K562 (cell line): ENCODE data around the gene ENTPD6. TPM values are rescaled to one million over a fixed set of nuclear protein-coding genes. Genes with fewer than 3 reads are reported as not detected.

Source experiments
- ATAC-seq: fragments of 200-7000 bp; cut with Tn5 transposase; 3 replicates; pipeline ENCODE4 v1.9.1; 2020; ENCODE audit warnings: moderate library complexity
- BruUV-seq: library from RNA; stranded (reverse); fragments of 400-500 nt; replicated peaks from 2 replicates; lab custom pipeline; 2021; lab: Mats Ljungman, UMichigan
- CTCF ChIA-PET: fragments of 300-600 bp; formaldehyde crosslinking; extraction: SDS; loops from one replicate; lab custom pipeline; 2021; ENCODE audit warnings: low intra/inter-chr PET ratio; lab: Yijun Ruan, JAX
- POLR2A ChIA-PET: fragments of 300-600, 350-650 bp; sonication (Branson Sonifier 250); formaldehyde crosslinking; extraction: SDS; loops from one replicate; lab custom pipeline; 2021; ENCODE audit warnings: antibody characterized with exemption, inconsistent platforms; lab: Yijun Ruan, JAX
- DNase-seq, 4 experiments: peaks; one replicate each; pipeline versions ENCODE4 v3.0.0 to v3.0.0-alpha.2; 2011 to 2018; ENCODE audit warnings: low spot score in 3 of 4, mixed read lengths in 3 of 4; ENCODE audit errors: extremely low read depth in 1 of 4
- FAIRE-seq: peaks from 2 replicates; lab custom pipeline; 2011; peaks lifted over from hg19 to GRCh38; lab: Jason Lieb, UNC
- H2AFZ ChIP-seq: 2 replicates; pipeline ENCODE4 v1.6.0; 2011; ENCODE audit warnings: low read depth, low read length, control low read depth, inconsistent platforms
- H3K27ac ChIP-seq: fragments of 200-600 bp; 3 replicates; pipeline ENCODE4 v1.8.0; 2011; ENCODE audit warnings: low read depth, mild to moderate bottlenecking, control low read depth, inconsistent platforms, low read length, moderate library complexity, mixed read lengths; ENCODE audit errors: extremely low read depth
- H3K27me3 ChIP-seq, 2 experiments: fragments of 300-600 bp in 1 of 2; 2 replicates in 1 of 2; 3 replicates in 1 of 2; pipeline versions ENCODE4 v1.6.0 to v1.8.0; 2011; ENCODE audit warnings: inconsistent platforms in 2 of 2, low read length in 2 of 2, mild to moderate bottlenecking in 1 of 2, mixed read lengths in 1 of 2, moderate library complexity in 1 of 2; ENCODE audit not compliant: control insufficient read depth in 2 of 2, insufficient read depth in 2 of 2
- H3K36me3 ChIP-seq: fragments of 300-600 bp; 3 replicates; pipeline ENCODE4 v1.8.0; 2011; ENCODE audit warnings: mild to moderate bottlenecking, low read length, inconsistent platforms; ENCODE audit not compliant: control insufficient read depth, insufficient read depth
- H3K4me1 ChIP-seq, 2 experiments: fragments of 200-600 bp in 1 of 2; replicated peaks in 1 of 2; 2 replicates in 1 of 2; 3 replicates in 1 of 2; pipeline versions ENCODE4 v1.5.1 to v1.8.0; 2011; ENCODE audit warnings: inconsistent platforms in 2 of 2, low read length in 2 of 2, mild to moderate bottlenecking in 1 of 2, mixed read lengths in 1 of 2, moderate library complexity in 1 of 2; ENCODE audit not compliant: control insufficient read depth in 2 of 2, insufficient read depth in 2 of 2
- H3K4me2 ChIP-seq: 2 replicates; pipeline ENCODE4 v1.6.1; 2011; ENCODE audit warnings: low read length, control low read depth, inconsistent platforms, mixed read lengths; ENCODE audit not compliant: insufficient read depth
- H3K4me3 ChIP-seq: fragments of 200-600 bp; sonication (generic), shearing (Covaris generic); 2 replicates; pipeline ENCODE4 v1.5.1; 2016; ENCODE audit warnings: control low read depth, inconsistent platforms
- H3K79me2 ChIP-seq: fragments of 200-600 bp; 3 replicates; pipeline ENCODE4 v1.8.0; 2011; ENCODE audit warnings: low read length, inconsistent platforms; ENCODE audit not compliant: control insufficient read depth, insufficient read depth
- H3K9ac ChIP-seq, 2 experiments: 2 replicates each; pipeline versions ENCODE4 v1.6.0 to v1.6.1; 2011; ENCODE audit warnings: low read depth in 2 of 2, low read length in 2 of 2, control low read depth in 1 of 2, inconsistent platforms in 1 of 2, mild to moderate bottlenecking in 1 of 2, mixed read lengths in 1 of 2; ENCODE audit not compliant: insufficient read depth in 1 of 2
- H3K9me1 ChIP-seq: one replicate; pipeline ENCODE4 v1.6.0; 2011; ENCODE audit warnings: inconsistent platforms, mild to moderate bottlenecking, low read length, moderate library complexity; ENCODE audit not compliant: control insufficient read depth, insufficient read depth
- H3K9me3 ChIP-seq: replicated peaks from 2 replicates; pipeline ENCODE4 v1.5.1; 2011; ENCODE audit warnings: low read depth, low read length, inconsistent platforms; ENCODE audit not compliant: control insufficient read depth, insufficient read depth
- H4K20me1 ChIP-seq: replicated peaks from 2 replicates; pipeline ENCODE4 v1.6.1; 2011; ENCODE audit warnings: low read length, inconsistent platforms, mixed read lengths; ENCODE audit not compliant: control insufficient read depth, insufficient read depth
- HMG20B ChIP-seq: fragments of 250-450 bp; sonication (Bioruptor Pico); IDR thresholded peaks from 2 replicates; pipeline ENCODE4 v1.5.0; 2021; ENCODE audit warnings: mild to moderate bottlenecking
- HOMEZ ChIP-seq: fragments of 250-450 bp; sonication (Bioruptor Pico); IDR thresholded peaks from 2 replicates; pipeline ENCODE4 v1.4.0; 2020; ENCODE audit warnings: mild to moderate bottlenecking, moderate library complexity
- POLR2G ChIP-seq: fragments of 200-400 bp; formaldehyde crosslinking; IDR thresholded peaks from 2 replicates; pipeline ENCODE4 v1.6.1; 2017; ENCODE audit warnings: low read depth, mild to moderate bottlenecking, antibody characterized with exemption, low read length, moderate library complexity
- ZBTB33 ChIP-seq: sonication (generic); formaldehyde crosslinking; IDR thresholded peaks from 2 replicates; pipeline ENCODE4 v1.8.1; 2023; ENCODE audit warnings: mild to moderate bottlenecking, missing genetic modification reagents
- WGBS: fragments of 100-300 bp; shearing (Covaris generic); methylation state at CpG from one replicate; pipeline ENCODE4 v1.1.6; 2016; ENCODE audit warnings: low coverage, mixed read lengths; ENCODE audit not compliant: insufficient coverage; ENCODE audit errors: missing lambda C conversion rate; 5-methylcytosine and 5-hydroxymethylcytosine counted together
- in situ Hi-C: fragments of 300-500 bp; cut with MboI; formaldehyde crosslinking; loops from 4 replicates; pipeline ENCODE4 v1.15.0; 2018; ENCODE audit warnings: inconsistent platforms, mixed read lengths
- intact Hi-C: fragments of 100-400 bp; cut with micrococcal nuclease; formaldehyde crosslinking; loops from 2 replicates; pipeline ENCODE4 v1.14.2; 2022
- polyA plus RNA-seq, 8 experiments: library from polyadenylated mRNA; depleted of rRNA in 4 of 8; stranded (reverse) in 5 of 8; unstranded in 3 of 8; fragments of >200 nt; fragmentation: Nextera tagmentation in 2 of 8; fragmentation: Illumina TruSeq in 1 of 8; extraction: Ambion mirVana in 2 of 8; extraction: Trizol in 1 of 8; gene quantifications; 2 replicates each; pipeline versions ENCODE4 v1.2.1 to v1.2.3, GENCODE V29; 2011 to 2014; ENCODE audit warnings: inconsistent platforms in 1 of 8, missing spikeins in 1 of 8
- total RNA-seq, 7 experiments: library from RNA; depleted of rRNA in 6 of 7; stranded (reverse); fragments of >200 nt in 6 of 7; fragmentation: Illumina TruSeq in 2 of 7; extraction: Trizol in 2 of 7; gene quantifications; 2 replicates each; pipeline versions ENCODE4 v1.2.1 to v1.2.3, GENCODE V29; 2011 to 2021; ENCODE audit warnings: low replicate concordance in 1 of 7
- TF ChIP-seq, protein P1 (sequence below): fragments of 250-450 bp; sonication (Bioruptor Pico); IDR thresholded peaks from 2 replicates; pipeline ENCODE4 v1.5.0; 2021; ENCODE audit warnings: mild to moderate bottlenecking, borderline replicate concordance

Gene ENTPD6
- total and polyA plus RNA-seq, 9 of the 15 experiments (the other 6 are each of a cell fraction or from before 2014, with no cell fraction given) = 0.82 to 36.8 (median 22.4) TPM

DNA sequence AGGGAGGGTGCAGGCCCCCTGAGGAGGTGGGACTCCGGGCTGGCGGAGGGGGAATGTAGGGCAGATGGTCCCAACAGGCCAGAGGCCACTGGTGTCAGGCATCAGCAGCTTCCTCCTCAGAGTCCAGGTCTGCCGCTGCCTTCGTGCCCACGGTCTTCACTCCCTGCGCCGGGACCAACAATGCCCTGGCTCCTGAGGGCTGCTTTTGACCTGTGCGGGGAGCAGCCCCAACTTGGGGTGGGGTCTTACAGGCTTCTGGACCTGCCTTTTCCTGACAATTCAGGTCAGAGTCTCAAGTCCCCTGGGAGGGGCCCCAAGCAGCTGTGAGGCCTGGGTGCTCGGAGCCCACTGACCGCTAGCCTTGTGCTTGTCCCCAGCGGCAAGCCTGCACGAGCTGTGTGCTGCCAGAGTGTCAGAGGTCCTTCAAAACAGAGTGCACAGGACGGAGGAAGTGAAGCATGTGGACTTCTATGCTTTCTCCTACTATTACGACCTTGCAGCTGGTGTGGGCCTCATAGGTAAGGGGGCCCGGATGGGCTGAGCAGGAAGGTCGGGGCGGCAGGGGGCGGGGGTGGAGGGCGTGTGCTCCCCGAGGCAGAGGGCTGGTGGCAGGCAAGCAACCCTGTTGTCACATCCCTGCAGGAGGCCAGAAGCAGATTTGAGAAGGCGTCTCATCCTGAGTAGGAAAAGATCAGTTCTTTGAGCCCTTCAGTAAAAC lies 27.1 kb downstream of the ENTPD6 start:
- Histone ChIP-seq H3K9me3 (no peaks in the 10 kb centered on the region), H3K9me1 (peaks cover 3% of the 10 kb centered on the region), H3K36me3 (no peaks in the 10 kb centered on the region; the same call in 1 of the 3 replicates), H3K4me1 (peaks cover 30 to 54% of the 10 kb centered on the region in 2 experiments), H4K20me1 (0 out of 2 replicates have a peak, but pooled peaks cover 3% of the 10 kb centered on the region), H3K4me2 (peak overlapping the region; percentile 29; the same call in 1 of the 2 replicates), H3K27me3 (no peaks in the 10 kb centered on the region), H3K27ac (peak overlapping the region; percentile 81; the same call in 2 of the 3 replicates), H3K9ac (peak overlapping the region in 1 of 2 experiments; percentile 81; a peak in 3 of 4 replicates), H2AFZ (no peak overlapping the region), H3K4me3 (no peak overlapping the region), H3K79me2 (no peaks in the 10 kb centered on the region)
- TF ChIP-seq, protein P1, sequence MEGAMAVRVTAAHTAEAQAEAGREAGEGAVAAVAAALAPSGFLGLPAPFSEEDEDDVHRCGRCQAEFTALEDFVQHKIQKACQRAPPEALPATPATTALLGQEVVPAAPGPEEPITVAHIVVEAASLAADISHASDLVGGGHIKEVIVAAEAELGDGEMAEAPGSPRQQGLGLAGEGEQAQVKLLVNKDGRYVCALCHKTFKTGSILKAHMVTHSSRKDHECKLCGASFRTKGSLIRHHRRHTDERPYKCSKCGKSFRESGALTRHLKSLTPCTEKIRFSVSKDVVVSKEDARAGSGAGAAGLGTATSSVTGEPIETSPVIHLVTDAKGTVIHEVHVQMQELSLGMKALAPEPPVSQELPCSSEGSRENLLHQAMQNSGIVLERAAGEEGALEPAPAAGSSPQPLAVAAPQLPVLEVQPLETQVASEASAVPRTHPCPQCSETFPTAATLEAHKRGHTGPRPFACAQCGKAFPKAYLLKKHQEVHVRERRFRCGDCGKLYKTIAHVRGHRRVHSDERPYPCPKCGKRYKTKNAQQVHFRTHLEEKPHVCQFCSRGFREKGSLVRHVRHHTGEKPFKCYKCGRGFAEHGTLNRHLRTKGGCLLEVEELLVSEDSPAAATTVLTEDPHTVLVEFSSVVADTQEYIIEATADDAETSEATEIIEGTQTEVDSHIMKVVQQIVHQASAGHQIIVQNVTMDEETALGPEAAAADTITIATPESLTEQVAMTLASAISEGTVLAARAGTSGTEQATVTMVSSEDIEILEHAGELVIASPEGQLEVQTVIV (CRISPR knock-in tag) = no peak
- no peak for TF ChIP-seq HOMEZ (CRISPR knock-in tag)
- no peak for TF ChIP-seq HMG20B (CRISPR knock-in tag)
- peak; percentile 25 for TF ChIP-seq POLR2G
- 0 out of 2 replicates have a peak, but pooled peaks have one; percentile 50 for TF ChIP-seq ZBTB33 (CRISPR knock-in tag)
- peak in 3 of 4 experiments; percentile 21 to 27 (median 26) for DNase-seq
- ChIA-PET POLR2A (interaction anchor here (0.8 to 1.9 kb wide), 3 partner anchors 13 to 25 kb away, joined by 3 to 5 read pairs (median 3); no protein-coding TSS in a partner anchor), CTCF (no interaction called here)
- in situ Hi-C loops = no loop called here
- intact Hi-C loops = loop anchor here (1.0 kb wide), 1 partner anchor 26 kb away; the partner anchor contains the start of gene PYGB
- peak; percentile 11 for ATAC-seq
- 60% methylated on average over 8 of the region's 21 CpGs for WGBS
- BruUV-seq = no TSS peak
- FAIRE-seq = no peak
